GM19043 (cell line): Measurements from ENCODE around the gene ST3GAL6.

Source experiments
- ATAC-seq: cut with Tn5 transposase; IDR thresholded peaks from one replicate; pipeline ENCODE4 v1.9.1; 2021; ENCODE audit warnings: low read depth; ENCODE audit not compliant: unreplicated experiment

The ST3GAL6 gene

DNA sequence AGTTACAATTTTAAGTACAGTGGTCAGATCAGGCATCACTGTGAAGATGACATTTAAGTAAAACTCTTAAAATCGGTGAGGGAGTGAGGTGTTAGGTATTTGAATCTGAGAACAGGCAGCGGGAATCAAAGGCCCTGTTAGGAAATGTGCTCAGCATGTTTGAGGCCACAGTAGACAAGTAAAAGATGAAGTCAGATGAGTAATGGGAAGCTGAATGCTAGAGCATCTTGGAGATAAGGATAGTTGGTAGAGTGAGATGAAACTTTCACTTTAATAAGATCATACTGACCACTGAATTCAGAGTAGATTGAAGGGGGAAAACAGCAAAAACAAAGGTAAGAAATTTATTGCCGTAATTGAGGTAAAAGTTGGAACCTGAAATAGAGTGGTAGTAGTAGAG is 76.7 kb downstream of the ST3GAL6 start:
- no peak for ATAC-seq

DNA sequence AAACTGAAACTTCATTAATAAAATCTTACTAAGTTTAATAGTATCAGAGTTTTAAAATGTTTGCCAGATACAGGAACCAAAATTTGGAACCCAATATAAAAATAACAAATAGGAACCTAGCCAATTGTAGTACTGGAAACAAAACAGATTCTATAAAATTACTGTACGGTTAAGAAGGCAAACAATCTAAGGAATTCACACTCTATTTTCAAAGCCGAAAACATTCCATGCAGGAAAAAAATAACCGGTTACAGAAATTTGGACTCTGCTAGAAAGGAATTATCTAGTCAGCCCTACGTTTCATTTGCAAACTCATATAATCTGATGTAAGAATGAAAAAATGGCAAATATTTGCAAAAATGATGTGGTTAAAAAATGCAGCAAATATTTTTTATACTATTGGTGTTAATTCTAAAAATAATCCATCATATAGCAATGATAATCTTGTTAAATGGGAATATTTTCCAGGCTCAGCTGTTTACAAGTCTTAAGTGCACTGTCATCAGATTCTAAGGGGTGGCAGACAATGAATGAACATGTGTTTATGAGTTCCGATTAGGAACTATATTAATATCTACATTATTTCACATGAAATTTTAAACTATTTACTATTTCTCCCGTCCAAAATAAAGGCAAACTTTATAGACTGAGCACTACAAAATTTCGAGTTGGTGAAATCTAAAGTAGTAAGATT is 80.3 kb downstream of the ST3GAL6 start:
- no peak for ATAC-seq
